ENCODE results near the gene FKBP15. TPM values are rescaled to one million over a fixed set of nuclear protein-coding genes. Genes with fewer than 3 reads are reported as not detected.

Gene FKBP15
- polyA plus RNA-seq, 1 donor (not counting 4 experiments of a cell fraction or from before 2014, with no cell fraction given) = 22.4 TPM

DNA sequence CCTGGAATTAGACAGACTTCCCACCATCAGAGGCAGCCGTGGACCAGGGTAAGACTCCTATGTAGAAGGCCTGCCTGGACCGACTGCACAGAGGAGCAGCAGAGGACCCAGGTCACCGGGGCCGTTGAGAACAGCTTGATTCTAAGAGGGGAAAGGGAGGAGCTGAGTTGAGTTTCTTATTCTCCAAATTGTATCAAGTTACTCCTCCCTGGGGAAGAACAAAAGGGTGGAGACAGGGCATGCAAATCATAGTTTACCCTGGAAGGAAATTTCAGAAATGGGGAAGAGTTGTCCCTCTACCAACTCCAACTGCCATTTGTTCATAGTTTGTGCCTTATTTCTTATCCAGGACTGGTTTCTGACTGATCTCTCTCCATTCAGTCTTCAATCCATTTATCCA, 91.2 kb downstream of the FKBP15 start:
- no peak for FAIRE-seq
- peaks cover 8% of the 10 kb centered on the region for H3K27me3 ChIP-seq (ENCODE audit: control insufficient read depth, extremely low read depth, insufficient read depth, low read length)
- no peaks in the 10 kb centered on the region for H3K79me2 ChIP-seq (ENCODE audit: control insufficient read depth, insufficient read depth, low read length)
- TF ChIP-seq EZH2 (IDR thresholded peaks at IDR 0.05; ENCODE audit: low read length) = no peak
- TF ChIP-seq, protein P1, sequence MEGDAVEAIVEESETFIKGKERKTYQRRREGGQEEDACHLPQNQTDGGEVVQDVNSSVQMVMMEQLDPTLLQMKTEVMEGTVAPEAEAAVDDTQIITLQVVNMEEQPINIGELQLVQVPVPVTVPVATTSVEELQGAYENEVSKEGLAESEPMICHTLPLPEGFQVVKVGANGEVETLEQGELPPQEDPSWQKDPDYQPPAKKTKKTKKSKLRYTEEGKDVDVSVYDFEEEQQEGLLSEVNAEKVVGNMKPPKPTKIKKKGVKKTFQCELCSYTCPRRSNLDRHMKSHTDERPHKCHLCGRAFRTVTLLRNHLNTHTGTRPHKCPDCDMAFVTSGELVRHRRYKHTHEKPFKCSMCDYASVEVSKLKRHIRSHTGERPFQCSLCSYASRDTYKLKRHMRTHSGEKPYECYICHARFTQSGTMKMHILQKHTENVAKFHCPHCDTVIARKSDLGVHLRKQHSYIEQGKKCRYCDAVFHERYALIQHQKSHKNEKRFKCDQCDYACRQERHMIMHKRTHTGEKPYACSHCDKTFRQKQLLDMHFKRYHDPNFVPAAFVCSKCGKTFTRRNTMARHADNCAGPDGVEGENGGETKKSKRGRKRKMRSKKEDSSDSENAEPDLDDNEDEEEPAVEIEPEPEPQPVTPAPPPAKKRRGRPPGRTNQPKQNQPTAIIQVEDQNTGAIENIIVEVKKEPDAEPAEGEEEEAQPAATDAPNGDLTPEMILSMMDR (optimal IDR thresholded peaks at IDR 0.05 in 1 of 3, IDR thresholded peaks at IDR 0.05 in 1 of 3, conservative IDR thresholded peaks at IDR 0.05 in 1 of 3; ENCODE audit: extremely low read depth in 1 of 3, insufficient read depth in 2 of 3, low read length in 3 of 3) = no peak
- H3K4me1 ChIP-seq (ENCODE audit: control insufficient read depth, extremely low read depth, insufficient read depth, low read length) = no peaks in the 10 kb centered on the region
- no peaks in the 10 kb centered on the region for H3K9me1 ChIP-seq (ENCODE audit: control insufficient read depth, extremely low read depth, insufficient read depth, low read length)
- H3K4me3 ChIP-seq (ENCODE audit: control insufficient read depth in 2 of 3, extremely low read depth in 1 of 3, insufficient read depth in 2 of 3, low read depth in 1 of 3, low read length in 3 of 3) = no peak overlapping the region
- no peak overlapping the region for H3K9ac ChIP-seq (ENCODE audit: control insufficient read depth, extremely low read depth, insufficient read depth, low read length)
- H3K27ac ChIP-seq (ENCODE audit: control insufficient read depth, insufficient read depth, low read length) = no peak overlapping the region
- no peaks in the 10 kb centered on the region for H3K36me3 ChIP-seq (ENCODE audit: control insufficient read depth in 2 of 2, extremely low read depth in 1 of 2, insufficient read depth in 2 of 2, low read length in 2 of 2)
- DNase-seq (ENCODE audit: low read depth, low spot score) = no peak
- H3K4me2 ChIP-seq (ENCODE audit: control insufficient read depth, extremely low read depth, insufficient read depth, low read depth, low read length) = no peak overlapping the region
- no peak overlapping the region for H2AFZ ChIP-seq (ENCODE audit: control insufficient read depth, low read length)
- dilution Hi-C loops (cut with MboI; ENCODE audit: extremely low pct_ligation_motif_present, low sequenced_read_pairs) = no loop called here
- H3K9me3 ChIP-seq (ENCODE audit: control insufficient read depth, low read depth, low read length) = no peaks in the 10 kb centered on the region
- no peaks in the 10 kb centered on the region for H4K20me1 ChIP-seq (ENCODE audit: control insufficient read depth, extremely low read depth, insufficient read depth, low read length)

DNA sequence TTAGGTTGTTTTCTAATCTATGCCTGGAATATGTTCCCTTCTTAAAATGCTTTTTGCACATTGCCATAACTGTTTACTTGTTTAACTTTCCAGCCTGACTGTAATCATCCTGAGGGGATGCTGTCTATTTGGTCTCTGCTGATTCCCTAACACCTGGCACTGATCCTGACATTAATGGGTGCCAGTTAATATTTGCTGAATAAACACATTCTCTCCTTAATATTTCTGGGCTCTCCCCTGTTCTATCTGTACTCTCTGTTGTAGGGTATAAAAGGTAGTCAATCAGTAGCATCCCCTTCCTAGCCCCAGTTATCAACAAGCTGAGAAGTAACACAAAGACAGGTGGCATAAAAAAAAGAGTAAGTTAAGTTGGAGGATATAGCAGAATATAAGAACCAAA, 91.6 kb downstream of the FKBP15 start:
- Histone ChIP-seq H3K4me1 (ENCODE audit: control insufficient read depth, extremely low read depth, insufficient read depth, low read length) (no peaks in the 10 kb centered on the region), H3K79me2 (ENCODE audit: control insufficient read depth, insufficient read depth, low read length) (no peaks in the 10 kb centered on the region), H3K4me2 (ENCODE audit: control insufficient read depth, extremely low read depth, insufficient read depth, low read depth, low read length) (no peak overlapping the region), H4K20me1 (ENCODE audit: control insufficient read depth, extremely low read depth, insufficient read depth, low read length) (no peaks in the 10 kb centered on the region), H3K9ac (ENCODE audit: control insufficient read depth, extremely low read depth, insufficient read depth, low read length) (no peak overlapping the region), H2AFZ (ENCODE audit: control insufficient read depth, low read length) (no peak overlapping the region), H3K9me3 (ENCODE audit: control insufficient read depth, low read depth, low read length) (no peaks in the 10 kb centered on the region), H3K27me3 (ENCODE audit: control insufficient read depth, extremely low read depth, insufficient read depth, low read length) (peaks cover 8% of the 10 kb centered on the region), H3K9me1 (ENCODE audit: control insufficient read depth, extremely low read depth, insufficient read depth, low read length) (no peaks in the 10 kb centered on the region), H3K4me3 (ENCODE audit: control insufficient read depth in 2 of 3, extremely low read depth in 1 of 3, insufficient read depth in 2 of 3, low read depth in 1 of 3, low read length in 3 of 3) (no peak overlapping the region), H3K36me3 (ENCODE audit: control insufficient read depth in 2 of 2, extremely low read depth in 1 of 2, insufficient read depth in 2 of 2, low read length in 2 of 2) (no peaks in the 10 kb centered on the region), H3K27ac (ENCODE audit: control insufficient read depth, insufficient read depth, low read length) (no peak overlapping the region)
- DNase-seq (ENCODE audit: low read depth, low spot score) (no peak), FAIRE-seq (no peak)
- TF ChIP-seq, protein P1 (optimal IDR thresholded peaks at IDR 0.05 in 1 of 3, IDR thresholded peaks at IDR 0.05 in 1 of 3, conservative IDR thresholded peaks at IDR 0.05 in 1 of 3; ENCODE audit: extremely low read depth in 1 of 3, insufficient read depth in 2 of 3, low read length in 3 of 3) = no peak
- TF ChIP-seq EZH2 (IDR thresholded peaks at IDR 0.05; ENCODE audit: low read length) = no peak
- dilution Hi-C loops (cut with MboI; ENCODE audit: extremely low pct_ligation_motif_present, low sequenced_read_pairs) = no loop called here
